ENCODE results near the gene GNRHR.
"Not testable (repeated sequence)": the region's sequence is repeated elsewhere in the genome, so short reads cannot be mapped to it uniquely, and the experiment has no call there.

- TF ChIP-seq, protein P1, sequence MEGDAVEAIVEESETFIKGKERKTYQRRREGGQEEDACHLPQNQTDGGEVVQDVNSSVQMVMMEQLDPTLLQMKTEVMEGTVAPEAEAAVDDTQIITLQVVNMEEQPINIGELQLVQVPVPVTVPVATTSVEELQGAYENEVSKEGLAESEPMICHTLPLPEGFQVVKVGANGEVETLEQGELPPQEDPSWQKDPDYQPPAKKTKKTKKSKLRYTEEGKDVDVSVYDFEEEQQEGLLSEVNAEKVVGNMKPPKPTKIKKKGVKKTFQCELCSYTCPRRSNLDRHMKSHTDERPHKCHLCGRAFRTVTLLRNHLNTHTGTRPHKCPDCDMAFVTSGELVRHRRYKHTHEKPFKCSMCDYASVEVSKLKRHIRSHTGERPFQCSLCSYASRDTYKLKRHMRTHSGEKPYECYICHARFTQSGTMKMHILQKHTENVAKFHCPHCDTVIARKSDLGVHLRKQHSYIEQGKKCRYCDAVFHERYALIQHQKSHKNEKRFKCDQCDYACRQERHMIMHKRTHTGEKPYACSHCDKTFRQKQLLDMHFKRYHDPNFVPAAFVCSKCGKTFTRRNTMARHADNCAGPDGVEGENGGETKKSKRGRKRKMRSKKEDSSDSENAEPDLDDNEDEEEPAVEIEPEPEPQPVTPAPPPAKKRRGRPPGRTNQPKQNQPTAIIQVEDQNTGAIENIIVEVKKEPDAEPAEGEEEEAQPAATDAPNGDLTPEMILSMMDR (conservative IDR thresholded peaks at IDR 0.05 in 1 of 2, IDR thresholded peaks at IDR 0.05 in 1 of 2; ENCODE audit: extremely low read depth in 1 of 2, insufficient read depth in 1 of 2, low read depth in 1 of 2, low read length in 2 of 2) = not testable (repeated sequence)
- TF ChIP-seq EZH2 (IDR thresholded peaks at IDR 0.05; ENCODE audit: borderline replicate concordance, low read length) = not testable (repeated sequence)
Observed at GRCh38 chr4:67730511-67730910, 23.7 kb downstream of the GNRHR start.

All from mammary epithelial cell (primary cell).